CD4-positive, alpha-beta T cell treated with Interleukin-4 for 4 hours (primary cell): ENCODE measurements around the gene CAMK4.

ENCODE experiments used
- DNase-seq: peaks from one replicate; pipeline ENCODE4 v3.0.0-alpha.2; 2020

Gene CAMK4

GRCh38 chr5:111447099-111447498, 222.9 kb downstream of the CAMK4 start:
- no peak for DNase-seq

GRCh38 chr5:111447822-111448221, 223.6 kb downstream of the CAMK4 start:
- no peak for DNase-seq

GRCh38 chr5:111453295-111453694, 229.1 kb downstream of the CAMK4 start:
- no peak for DNase-seq

- DNase-seq = no peak
Measured at GRCh38 chr5:111453747-111454146, 229.6 kb downstream of the CAMK4 start.

GRCh38 chr5:111454198-111454622, 230.0 kb downstream of the CAMK4 start:
- no peak for DNase-seq

GRCh38 chr5:111454776-111455175, 230.6 kb downstream of the CAMK4 start:
- no peak for DNase-seq

GRCh38 chr5:111461255-111461671, 237.1 kb downstream of the CAMK4 start:
- no peak for DNase-seq

GRCh38 chr5:111461934-111462333, 237.8 kb downstream of the CAMK4 start:
- no peak for DNase-seq

GRCh38 chr5:111463311-111463710, 239.1 kb downstream of the CAMK4 start:
- DNase-seq = no peak

- DNase-seq = no peak
Measured at GRCh38 chr5:111469293-111469896, 245.2 kb downstream of the CAMK4 start.

- no peak for DNase-seq
Measured at GRCh38 chr5:111469903-111470302, 245.7 kb downstream of the CAMK4 start.

- DNase-seq = no peak
Measured at GRCh38 chr5:111472096-111472495, 247.9 kb downstream of the CAMK4 start.

- no peak for DNase-seq
Measured at GRCh38 chr5:111472579-111472978, 248.4 kb downstream of the CAMK4 start.

- no peak for DNase-seq
Measured at GRCh38 chr5:111478266-111478665, 254.1 kb downstream of the CAMK4 start.

- no peak for DNase-seq
Measured at GRCh38 chr5:111478898-111479297, 254.7 kb downstream of the CAMK4 start.

- DNase-seq = no peak
Measured at GRCh38 chr5:111480346-111480745, 256.2 kb downstream of the CAMK4 start.

GRCh38 chr5:111486055-111486454, 261.9 kb downstream of the CAMK4 start:
- no peak for DNase-seq

- DNase-seq = no peak
Measured at GRCh38 chr5:111486926-111487325, 262.7 kb downstream of the CAMK4 start.

- no peak for DNase-seq
Measured at GRCh38 chr5:111488353-111488752, 264.2 kb downstream of the CAMK4 start.

GRCh38 chr5:111493031-111493430, 268.8 kb downstream of the CAMK4 start:
- no peak for DNase-seq

- no peak for DNase-seq
Measured at GRCh38 chr5:111494355-111494999, 270.3 kb downstream of the CAMK4 start.

GRCh38 chr5:111495159-111495558, 271.0 kb downstream of the CAMK4 start:
- no peak for DNase-seq

- DNase-seq = no peak
Measured at GRCh38 chr5:111498346-111498745, 274.2 kb downstream of the CAMK4 start.

- DNase-seq = no peak
Measured at GRCh38 chr5:111502956-111503355, 278.8 kb downstream of the CAMK4 start.

GRCh38 chr5:111505096-111505495, 280.9 kb downstream of the CAMK4 start:
- DNase-seq = no peak
